ENCODE results near the gene FBXO24.
"Not testable (repeated sequence)": the region's sequence is repeated elsewhere in the genome, so short reads cannot be mapped to it uniquely, and the experiment has no call there.

FBXO24 gene

DNA sequence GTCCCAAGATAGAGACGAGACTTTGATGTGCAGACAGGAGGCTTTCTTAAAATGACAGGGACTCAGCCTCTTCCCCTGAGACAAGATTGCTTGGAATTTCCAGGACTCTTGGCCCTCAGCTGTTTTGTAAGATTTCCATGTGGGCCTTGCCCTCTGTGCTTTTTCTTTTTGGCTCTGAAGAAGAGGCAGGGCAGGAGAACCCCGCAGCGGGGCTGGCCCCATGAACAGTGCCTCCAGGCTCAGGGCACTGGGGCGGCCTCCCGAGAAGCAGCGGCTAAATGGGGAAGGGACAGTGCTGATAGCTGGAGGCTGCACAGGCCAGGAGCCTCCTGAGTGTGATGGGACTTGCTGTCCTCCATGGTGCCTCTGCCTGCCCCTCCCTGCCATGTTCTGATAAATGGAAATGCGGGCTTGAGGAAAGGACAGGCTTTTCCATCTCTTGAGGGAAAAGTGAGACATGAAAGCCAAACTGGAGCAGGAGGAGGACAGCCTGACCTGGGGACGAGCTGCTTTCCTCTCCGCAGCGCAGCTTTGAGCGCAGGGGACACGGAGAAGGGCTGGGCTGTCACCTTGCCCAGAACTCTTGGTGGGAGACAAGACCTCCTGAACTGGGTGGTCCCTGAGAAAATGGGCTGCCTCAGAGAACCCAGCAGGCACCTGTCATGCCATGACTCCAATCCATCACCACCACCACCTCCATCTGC lies 24.5 kb upstream of the FBXO24 start:
- no peak for DNase-seq

DNA sequence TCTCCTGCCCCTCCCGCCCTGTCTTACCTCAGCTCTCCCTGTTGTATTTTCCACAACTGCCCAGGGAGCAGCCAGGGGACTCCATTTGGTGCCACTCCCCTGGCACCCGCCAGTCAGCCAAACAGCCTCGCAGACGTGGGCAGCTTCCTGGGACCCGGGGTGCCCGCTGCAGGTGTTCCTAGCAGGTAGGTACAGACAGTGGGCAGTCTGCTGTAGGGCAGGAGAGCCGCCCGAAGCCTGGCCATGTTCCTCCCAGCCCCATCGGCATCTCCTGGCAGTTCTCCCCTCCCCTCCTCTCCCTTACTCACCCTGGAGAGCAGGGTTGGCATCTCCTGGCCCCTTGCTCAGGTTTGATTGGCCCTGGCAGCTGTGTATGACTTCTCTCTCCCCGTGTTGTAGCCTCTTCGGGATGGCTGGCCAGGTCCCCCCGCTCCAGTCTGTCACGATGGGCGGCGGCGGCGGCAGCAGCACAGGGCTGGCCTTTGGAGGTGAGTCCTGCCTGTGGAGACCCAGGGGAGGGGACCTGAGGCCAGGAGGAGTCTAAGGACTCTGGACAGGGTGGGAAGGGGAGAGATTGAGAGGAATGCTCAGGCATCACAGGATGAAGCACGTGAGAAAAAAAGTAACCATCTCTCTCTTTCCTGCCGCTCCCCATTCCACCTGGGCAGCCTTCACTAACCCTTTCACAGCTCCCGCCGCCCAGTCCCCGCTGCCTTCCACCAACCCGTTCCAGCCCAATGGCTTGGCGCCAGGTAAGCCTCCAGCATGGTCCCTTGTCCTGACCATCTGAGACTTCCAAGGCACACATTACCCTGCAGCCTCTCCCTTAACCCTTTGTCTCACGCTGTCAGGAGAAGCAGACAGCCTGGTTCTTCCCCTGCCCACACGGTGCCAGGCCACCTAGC lies 23.7 kb upstream of the FBXO24 start:
- no peak for DNase-seq

DNA sequence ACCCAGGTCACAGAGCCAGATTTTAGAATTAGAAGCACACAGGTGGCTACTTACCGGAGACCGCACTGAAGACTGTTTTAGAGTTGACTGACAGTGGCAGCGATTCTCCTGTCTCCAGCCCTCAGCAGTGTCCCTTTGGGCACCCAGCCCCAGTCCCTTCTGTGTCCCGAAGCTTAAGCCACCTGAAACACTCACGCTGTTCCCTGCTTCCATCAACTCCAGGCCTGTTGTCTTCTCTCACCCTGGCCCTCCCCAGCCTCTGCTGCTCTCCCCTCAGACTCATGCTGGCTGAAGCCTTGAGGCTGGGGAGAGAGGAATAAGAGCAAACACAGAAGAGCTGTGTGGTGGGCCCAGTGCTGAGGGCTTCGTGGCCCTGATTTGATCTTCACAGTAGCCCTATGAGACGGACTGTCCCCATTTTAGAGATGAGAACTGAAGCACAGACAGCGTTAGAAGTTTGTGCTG lies 23.0 kb upstream of the FBXO24 start:
- no peak for DNase-seq

DNA sequence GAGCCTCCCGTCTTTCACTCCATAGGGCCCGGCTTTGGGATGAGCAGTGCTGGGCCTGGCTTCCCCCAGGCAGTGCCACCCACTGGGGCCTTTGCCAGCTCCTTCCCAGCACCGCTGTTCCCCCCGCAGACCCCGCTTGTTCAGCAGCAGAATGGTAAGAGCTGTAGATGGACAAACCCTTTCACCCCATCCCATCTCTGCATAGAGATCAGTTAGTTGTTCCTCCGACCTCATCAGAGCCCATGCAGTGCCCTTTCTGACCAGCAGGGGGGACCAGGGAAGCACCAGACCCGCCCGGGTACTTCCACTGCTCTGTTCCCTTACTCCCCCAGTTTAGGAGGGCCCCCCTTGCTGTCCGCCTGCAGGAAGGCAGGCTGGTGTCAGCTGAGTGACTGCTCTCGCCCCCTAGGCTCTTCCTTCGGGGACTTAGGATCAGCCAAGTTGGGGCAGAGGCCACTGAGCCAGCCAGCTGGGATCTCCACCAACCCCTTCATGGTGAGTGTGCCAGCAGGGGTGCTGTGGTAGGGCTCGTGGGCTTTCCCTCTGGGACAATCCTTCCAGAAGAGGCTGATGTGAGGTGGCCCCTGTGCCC lies 22.2 kb upstream of the FBXO24 start:
- no peak for DNase-seq

DNA sequence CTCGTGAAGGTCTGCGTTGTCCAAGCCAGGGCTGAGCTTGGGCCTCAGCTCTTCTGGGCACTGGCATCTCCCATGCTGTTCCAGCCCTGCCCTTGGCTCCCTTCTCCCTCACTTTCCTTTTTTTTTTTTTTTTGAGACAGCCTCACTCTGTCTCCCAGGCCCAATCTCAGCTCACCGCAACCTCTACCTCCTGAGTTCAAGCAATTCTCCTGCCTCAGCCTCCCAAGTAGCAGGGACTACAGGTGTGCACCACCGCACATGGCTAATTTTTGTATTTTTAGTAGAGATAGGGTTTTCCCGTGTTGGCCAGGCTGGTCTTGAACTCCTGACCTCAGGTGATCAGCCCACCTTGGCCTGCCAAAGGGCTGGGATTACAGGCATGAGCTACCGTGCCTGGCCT lies 21.7 kb upstream of the FBXO24 start:
- DNase-seq = not testable (repeated sequence)

DNA sequence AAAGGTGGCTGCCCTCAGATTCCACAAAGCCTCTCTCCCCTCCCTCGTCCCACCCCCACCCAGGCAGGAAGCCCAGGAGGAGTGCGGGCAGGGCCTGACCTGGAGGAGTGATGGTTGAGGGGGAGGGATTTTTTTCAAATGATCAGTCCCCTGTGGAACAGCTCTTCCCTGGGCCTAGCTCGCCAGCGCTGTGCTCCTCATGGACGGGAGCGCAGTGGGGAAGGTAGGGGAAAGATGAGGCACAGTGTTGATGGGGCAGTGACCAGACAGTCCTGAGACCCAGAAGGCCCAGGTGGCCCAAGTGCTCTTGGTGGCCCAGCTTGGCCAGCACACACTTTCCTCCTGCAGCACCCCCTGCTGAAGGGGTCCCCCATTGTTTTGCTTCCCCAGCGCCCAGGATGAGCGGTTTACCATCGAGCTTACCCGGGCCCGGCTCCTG lies 21.0 kb upstream of the FBXO24 start:
- DNase-seq = no peak

DNA sequence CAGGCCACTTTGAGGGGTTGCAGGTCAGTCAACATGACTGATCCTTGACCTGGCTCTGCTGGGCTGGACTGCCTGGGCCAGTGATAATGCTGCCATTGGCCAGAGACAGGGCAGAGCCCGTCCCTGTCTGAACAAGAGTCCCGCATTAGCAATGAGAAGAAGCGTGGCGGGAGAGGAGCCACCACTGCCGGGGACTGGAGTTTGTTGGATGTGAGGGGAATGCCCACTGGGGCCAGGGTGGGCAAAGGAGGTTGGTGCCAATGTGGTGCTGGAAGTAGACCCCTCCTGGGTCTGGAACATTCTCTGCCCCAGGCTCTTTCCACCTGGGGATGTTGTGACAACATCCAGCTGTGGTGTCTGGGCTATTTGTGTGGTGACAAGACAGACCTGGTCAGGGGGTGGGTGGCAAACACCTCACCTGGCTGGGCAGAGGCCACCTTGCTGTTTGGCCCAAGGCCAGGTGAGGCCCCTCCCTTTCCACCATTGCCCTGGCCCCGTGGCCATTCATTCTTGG lies 20.1 kb upstream of the FBXO24 start:
- DNase-seq = no peak

DNA sequence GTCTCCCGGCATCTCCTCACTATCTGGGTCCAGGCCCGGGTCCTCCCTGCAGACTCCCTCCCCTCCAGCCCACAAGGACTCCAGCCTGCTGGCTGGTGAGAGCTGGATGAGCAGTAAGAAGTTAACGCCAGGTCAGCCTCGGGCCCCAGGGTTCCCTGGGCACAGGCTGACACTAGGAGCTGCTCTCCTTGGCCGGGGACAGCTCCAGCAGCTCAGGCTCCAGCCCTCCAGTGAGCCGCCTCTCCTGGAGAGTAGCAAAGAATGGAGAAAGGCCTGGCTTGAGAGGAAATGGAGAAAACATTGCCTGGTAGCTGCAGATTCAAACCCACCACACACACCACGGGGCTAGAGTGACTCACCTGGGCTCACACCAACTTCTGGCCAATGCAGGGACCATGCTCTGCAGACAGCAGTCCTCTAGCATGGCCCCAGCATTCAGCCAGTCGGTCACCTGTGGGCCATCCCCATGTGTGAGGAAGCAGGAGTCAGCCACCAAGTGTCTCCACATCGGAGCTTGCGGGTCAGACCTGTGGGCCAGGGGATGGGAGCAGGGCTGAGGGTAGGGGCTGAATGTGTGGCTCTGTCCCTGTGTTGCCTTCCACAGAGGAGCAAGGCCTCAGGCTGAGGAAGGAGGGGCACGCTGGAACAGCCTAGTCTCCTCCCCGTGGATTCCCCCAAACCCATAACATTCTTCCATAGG lies 18.9 kb upstream of the FBXO24 start:
- DNase-seq = no peak

DNA sequence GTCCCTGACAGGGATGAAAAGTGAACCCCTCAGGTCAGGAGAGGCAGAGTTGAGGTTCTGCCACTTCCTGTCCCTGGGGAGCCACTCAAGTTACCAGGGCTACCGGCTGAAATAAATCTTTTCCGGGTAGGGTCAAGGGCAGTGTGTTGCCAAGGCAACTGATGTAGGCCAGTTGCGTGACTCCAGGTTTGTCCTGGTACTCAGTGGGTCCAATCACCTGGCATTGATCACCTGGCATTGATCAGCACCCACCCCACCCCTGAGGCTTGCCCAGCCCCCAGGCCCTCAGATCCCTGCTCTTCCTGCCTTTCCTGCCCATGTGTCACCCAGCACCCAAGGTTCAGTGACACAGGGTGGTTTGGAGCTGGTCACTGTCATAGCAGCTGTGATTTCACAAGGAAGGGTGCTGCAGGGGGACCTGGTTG lies 18.4 kb upstream of the FBXO24 start:
- DNase-seq = no peak

DNA sequence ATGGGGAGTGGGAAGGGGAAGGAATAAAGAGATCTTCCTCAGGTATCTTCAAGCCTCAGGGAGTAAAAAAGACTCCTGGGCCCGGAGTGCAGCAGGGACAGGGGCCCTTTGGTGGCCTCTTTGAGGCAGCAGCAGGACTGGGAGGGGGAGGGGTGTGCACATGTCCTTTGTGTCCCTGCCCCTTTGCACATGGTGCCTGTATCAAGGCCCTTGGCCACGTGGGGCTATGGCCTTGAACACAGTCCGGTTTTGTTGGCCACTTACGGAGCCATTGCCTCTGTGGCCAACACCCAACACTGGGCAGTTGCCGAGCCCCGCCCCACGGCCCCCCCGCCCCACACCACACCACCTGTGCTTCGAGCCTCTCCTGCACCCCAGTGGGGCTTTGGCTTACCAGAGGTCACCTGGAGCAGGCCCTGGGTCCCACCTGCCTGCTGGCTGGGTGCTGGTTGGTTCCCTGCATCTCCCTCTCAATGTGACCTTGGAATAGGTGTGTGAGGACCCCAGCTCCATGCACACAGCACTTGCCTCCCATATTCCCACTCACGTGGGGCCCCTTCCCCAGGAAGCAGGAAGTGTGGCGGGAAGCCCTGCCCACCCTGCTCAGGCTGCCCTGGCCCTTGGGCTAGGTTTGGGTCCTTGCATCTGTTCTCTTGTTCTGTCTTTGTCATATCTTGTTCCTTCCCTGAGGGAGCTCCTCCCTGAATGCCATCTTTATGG lies 17.8 kb upstream of the FBXO24 start:
- DNase-seq = no peak

DNA sequence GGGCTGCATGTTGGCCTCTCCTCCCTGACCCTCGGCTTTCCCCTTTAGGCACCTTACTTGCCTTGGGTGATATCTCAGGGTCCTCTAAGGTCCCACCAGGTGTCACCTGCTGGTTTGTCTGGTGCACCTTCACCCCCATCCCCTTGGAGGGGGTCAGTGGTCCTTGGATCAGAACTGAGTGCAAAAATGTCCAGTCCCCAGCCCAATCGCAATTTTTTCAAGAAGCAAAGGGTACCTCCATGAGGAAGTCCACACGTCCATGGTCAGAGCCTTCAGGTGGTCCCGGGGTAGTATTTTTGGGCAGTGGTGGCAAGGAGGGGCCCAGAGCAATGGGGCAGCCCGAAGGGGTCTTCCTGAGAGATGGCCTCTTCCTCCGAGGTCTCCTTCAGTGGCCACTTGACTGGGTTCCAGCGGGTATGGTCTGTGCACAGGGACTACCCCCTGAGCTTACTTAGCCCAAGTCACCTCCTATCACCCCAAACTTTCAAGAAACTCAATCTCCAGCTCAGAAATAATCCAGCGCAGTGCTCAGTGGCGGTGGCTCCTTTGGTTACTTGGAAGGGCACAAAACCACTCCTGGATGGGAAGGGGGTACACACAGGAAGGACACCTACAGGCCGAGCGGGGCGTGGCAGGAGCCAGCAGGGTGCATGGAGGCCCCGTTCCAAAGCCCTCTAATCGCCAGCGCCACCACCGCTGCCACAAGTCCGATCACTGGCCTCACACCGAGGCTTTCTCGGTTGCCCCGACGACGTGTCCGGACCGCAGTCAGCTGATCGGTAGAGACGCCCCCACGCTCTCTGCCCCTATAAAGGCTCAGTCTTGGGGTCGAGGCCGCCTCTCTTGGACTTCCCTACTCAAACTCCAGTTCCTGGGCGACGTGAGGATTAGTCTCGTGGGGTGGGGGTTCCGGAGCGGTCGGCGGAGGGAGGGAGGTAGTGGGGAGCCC lies 17.0 kb upstream of the FBXO24 start:
- DNase-seq = peak; percentile 46

DNA sequence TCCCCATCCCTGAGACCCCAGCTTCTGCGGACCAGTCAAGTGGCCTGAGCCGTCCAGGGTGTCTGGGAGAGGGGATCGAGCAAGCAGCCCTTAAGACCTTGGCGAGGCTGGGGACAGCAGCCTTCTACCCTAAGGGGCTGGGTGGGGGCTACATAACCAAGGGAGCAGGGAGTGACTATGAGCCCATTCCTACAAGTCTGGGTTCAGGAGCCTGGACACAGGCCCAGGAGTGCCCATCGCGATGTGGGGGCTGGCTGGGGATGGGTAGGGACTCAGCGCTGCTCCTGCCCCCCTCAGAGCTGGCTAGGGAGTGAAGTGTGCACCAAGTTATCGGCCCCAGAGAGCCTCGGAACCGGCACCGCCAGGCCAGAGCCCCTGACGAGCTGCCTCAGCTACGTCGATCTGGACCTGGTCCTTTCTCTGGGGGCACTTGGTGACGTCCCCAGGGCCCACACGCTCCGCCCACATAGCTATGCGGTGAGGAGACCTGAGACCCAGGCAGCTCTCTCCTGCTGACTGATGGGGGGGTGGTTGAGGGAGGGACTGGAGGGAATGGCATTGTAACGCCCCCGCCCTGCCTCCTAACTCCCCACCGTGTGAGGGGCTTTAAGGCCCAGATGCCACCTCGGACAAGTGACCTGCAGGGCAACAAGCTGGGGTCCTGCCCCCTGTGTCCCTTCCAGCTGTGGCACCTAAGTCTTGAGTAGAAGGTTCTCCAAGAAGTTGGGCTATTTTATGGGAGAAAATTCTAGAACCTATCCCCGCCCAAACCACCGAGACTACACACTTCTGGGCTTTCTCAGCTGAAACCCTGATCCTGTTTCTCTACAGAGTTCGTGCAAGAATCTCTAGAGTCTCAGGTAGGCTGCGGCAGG lies 14.9 kb upstream of the FBXO24 start:
- no peak for DNase-seq

DNA sequence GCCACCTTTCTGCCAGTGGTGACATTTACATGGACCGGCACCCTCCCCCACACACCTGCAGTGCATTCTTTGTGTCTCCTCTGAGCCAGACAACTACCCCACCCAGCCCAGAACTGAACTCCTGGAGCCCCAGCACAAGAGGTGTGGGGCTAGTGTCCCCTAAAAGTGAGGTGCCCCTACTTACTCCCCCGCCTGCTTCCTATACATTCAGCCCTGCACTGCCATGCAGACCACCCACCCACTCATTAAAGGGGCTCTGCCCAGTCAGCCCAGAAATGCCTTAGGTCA lies 14.4 kb upstream of the FBXO24 start:
- DNase-seq = no peak

DNA sequence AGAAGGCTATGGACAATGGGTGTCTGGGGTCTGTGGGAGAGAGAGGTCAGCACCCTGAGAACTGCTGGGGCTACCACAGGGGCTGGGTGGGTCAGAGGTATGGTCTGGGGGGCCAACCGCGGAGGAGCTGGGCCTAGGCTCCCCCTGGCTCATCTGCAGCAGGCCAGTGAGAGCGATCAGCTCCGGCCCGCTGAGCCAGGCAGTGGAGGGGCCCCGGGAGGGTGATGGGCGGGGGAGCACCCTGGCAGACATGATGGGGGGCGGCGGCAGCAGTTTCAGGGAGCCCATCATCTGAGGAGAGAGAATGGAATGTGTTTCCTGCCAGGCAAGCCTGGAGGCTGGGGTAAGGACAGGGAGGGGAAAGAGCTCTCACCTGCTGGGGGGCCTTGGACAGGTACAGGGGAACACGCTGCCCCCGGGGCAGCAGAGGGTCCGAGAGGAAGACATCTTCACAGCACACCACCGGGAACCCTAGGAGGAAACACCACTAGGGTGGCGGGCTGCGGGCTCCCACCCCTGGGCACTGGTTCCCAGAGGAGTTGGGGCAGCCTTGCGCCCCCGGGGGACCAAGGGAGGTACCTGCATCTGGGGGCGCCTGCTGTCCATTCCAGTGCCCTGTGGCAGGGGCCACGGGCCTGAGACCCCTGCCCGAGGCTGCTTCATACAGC lies 13.7 kb upstream of the FBXO24 start:
- DNase-seq = no peak

DNA sequence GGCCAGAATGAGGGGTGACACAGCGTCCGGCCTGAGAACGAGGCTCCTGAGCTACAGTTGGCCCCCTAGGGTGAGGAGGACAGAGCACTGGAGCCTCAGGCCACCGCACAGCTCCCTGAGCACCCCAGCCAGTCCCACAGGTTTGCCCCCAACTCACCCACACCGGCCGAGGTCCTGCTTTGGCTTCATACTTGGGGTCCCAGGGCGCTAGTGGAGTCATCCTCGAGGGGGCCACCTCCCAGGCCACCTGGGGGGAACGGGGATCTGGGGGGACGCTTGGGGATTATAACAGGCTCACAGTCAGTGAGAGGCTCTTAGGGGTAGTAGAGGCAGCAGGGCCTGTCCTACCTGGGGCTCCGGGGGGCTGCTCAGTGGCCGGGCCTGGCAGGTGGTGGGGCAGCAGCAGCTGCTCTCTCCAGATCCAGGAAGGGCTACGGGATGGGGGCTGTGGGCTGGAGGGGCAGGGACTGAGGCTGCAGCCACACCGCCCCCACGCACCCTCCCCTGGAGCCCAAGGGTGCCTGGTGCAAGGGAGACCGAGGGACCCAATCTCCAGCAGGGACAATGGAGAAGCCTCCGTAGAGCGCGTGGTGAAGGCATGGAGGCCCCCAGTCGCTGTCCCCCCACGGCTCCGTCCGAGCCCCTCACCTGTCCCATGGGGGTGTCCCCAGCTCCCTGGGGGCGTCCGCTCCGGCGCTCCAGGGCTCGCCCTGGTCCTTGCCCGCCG lies 13.0 kb upstream of the FBXO24 start:
- no peak for DNase-seq

DNA sequence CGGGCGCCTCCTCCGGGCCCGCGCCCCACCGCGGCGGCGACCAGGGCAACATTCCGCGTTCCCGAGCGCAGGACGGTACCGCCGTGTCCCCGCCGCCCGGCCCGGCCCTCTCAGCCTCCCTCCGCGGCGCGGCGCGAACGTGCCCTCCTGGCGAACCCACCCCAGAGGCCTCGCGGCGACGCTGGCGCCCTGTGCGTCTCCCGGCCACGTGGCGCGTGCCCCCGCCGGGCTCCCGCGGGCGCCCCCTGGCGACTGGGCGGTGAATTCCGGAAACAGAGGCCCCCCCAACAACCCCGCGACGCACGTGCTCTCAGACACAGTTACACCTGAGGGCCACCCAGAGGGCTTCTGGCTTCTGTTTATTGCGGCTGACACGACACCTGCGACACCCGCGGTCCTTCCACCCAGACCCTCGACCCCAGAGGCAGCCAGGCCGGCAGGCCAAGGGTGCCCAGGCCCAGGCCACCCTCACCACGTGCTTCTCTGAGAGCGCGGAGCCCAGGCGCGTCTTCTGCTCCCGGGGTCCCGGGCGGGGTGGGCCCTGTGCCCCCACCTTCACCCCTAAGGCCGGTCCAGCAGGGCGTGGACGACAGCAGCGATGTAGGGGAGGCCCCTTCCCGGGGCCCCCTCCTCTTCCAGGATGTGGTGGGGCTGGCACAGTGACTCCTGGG lies 12.3 kb upstream of the FBXO24 start, which contains the start of gene SAP25:
TSS of gene SAP25 (minus strand) at position 210 of the 671 bp plus-strand sequence. CDS start at position 52, 158 bp downstream.
- no peak for DNase-seq

DNA sequence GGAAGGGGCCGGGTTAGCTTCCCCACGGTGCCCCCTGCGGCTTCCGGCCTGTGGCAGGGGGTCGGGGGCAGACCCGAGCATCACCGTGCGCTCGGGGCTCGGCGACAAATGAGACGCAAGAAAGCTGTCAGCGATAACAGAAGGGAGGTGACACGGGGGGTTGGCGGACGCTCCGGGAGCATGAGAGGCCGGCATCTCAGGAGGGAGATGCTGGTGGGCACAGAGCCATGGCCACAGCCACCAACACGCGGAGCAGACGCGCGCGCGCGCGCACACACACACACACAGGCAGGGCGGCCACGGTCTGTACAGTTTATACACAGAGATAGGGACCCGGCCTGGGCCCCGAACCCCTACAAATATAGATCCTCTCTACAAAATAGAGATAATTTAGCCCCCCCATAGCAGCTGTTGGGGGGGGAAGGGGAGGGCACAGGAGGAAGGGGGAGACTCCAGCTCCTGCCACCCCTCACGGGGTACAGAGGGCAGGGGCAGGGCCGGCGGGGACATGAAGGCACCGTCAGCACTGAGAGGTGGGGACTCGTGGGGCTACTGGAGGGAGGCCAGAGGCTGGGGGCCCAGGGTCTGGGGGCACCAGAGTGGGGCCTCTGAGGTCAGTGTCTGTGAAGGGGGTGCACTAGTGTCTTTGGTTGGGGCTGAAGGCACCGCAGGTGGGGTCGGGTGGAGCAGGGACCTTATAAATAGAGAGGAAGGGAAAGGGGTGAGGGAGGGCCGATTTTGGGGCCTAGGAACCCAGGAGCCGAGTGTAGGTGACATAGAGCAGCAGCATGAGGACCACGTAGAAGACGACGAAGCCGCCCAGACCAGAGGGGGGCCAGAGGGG lies 11.5 kb upstream of the FBXO24 start:
- DNase-seq = no peak

All from NCI-H1105 treated with DMSO at 0.1 percent for 48 hours (cell line).